Lung microvascular endothelial cell (primary cell): ENCODE data around the gene TNS1. TPM values are rescaled to one million over a fixed set of nuclear protein-coding genes. Genes with fewer than 3 reads are reported as not detected.

ENCODE experiments used
- DNase-seq, 2 donors: peaks; one replicate each; pipeline versions ENCODE4 v3.0.0 to v3.0.0-alpha.2; 2010; ENCODE audit warnings: low read depth in 2 of 2
- total RNA-seq: library from RNA; depleted of rRNA; stranded (reverse); fragments of >200 nt; gene quantifications from 2 replicates; pipeline ENCODE4 v1.2.1, GENCODE V29; 2014

TNS1 gene
- total RNA-seq, 1 donor from 2014 or later: 82.1 TPM

GRCh38 chr2:217980036-217980435, 22.8 kb downstream of the TNS1 start:
- DNase-seq: peak in 1 of 2 donors; percentile 26

- peak; percentile 50 to 52 for DNase-seq
Measured at GRCh38 chr2:217979151-217979811, 23.5 kb downstream of the TNS1 start.

GRCh38 chr2:217978536-217979150, 24.2 kb downstream of the TNS1 start:
- DNase-seq: no peak

GRCh38 chr2:217977840-217978535, 24.8 kb downstream of the TNS1 start:
- DNase-seq: no peak

GRCh38 chr2:217976301-217976700, 26.5 kb downstream of the TNS1 start:
- DNase-seq: no peak

- no peak for DNase-seq
Measured at GRCh38 chr2:217975626-217976025, 27.2 kb downstream of the TNS1 start.

- DNase-seq: no peak
Measured at GRCh38 chr2:217974389-217975005, 28.3 kb downstream of the TNS1 start.

- no peak for DNase-seq
Measured at GRCh38 chr2:217973008-217973787, 29.6 kb downstream of the TNS1 start.

- DNase-seq: no peak
Measured at GRCh38 chr2:217972490-217972889, 30.3 kb downstream of the TNS1 start.

- DNase-seq: no peak
Measured at GRCh38 chr2:217972037-217972436, 30.8 kb downstream of the TNS1 start.

- DNase-seq: no peak
Measured at GRCh38 chr2:217971166-217971565, 31.6 kb downstream of the TNS1 start.

GRCh38 chr2:217970206-217970605, 32.6 kb downstream of the TNS1 start:
- DNase-seq: no peak

GRCh38 chr2:217969588-217969987, 33.2 kb downstream of the TNS1 start:
- no peak for DNase-seq

GRCh38 chr2:217968023-217968422, 34.8 kb downstream of the TNS1 start:
- DNase-seq: no peak

- no peak for DNase-seq
Measured at GRCh38 chr2:217966423-217967070, 36.2 kb downstream of the TNS1 start.

GRCh38 chr2:217964275-217965161, 38.3 kb downstream of the TNS1 start:
- peak in 1 of 2 donors; percentile 30 for DNase-seq

GRCh38 chr2:217960351-217960750, 42.4 kb downstream of the TNS1 start:
- DNase-seq: no peak

- DNase-seq: no peak
Measured at GRCh38 chr2:217959723-217960122, 43.1 kb downstream of the TNS1 start.

GRCh38 chr2:217958884-217959225, 43.9 kb downstream of the TNS1 start:
- no peak for DNase-seq
